HL-60/S4 treated with retinoic acid at 250 ng/mL for 4 days and 3 days (cell line): ENCODE data around the gene UNC93B1.

Experiments
- in situ Hi-C: fragments of 300-500 bp; cut with MboI; formaldehyde crosslinking; loops from 2 replicates; pipeline ENCODE4 v1.7.0; 2022; ENCODE audit warnings: low sequenced_read_pairs

Gene UNC93B1

GRCh38 chr11:68003846-68004550, at the start of gene UNC93B1:
Gene UNC93B1, minus strand, starts transcription at chr11:68004097. Its CDS starts 54 bp downstream, at chr11:68004043.
- in situ Hi-C loops, result no loop called here

- in situ Hi-C loops, result no loop called here
Measured at GRCh38 chr11:68053117-68053516, 49.2 kb upstream of the UNC93B1 start.

- in situ Hi-C loops, result no loop called here
Measured at GRCh38 chr11:68052137-68052873, 48.4 kb upstream of the UNC93B1 start.

- in situ Hi-C loops, result no loop called here
Measured at GRCh38 chr11:68051191-68052136, 47.6 kb upstream of the UNC93B1 start.

GRCh38 chr11:68050371-68050841, 46.5 kb upstream of the UNC93B1 start:
- in situ Hi-C loops, result no loop called here

- in situ Hi-C loops, result no loop called here
Measured at GRCh38 chr11:68049509-68050370, 45.8 kb upstream of the UNC93B1 start.

- in situ Hi-C loops, result no loop called here
Measured at GRCh38 chr11:68048681-68049508, 45.0 kb upstream of the UNC93B1 start.

- in situ Hi-C loops, result no loop called here
Measured at GRCh38 chr11:68047437-68048290, 43.8 kb upstream of the UNC93B1 start.

GRCh38 chr11:68044898-68045351, 41.0 kb upstream of the UNC93B1 start:
- in situ Hi-C loops, result no loop called here

GRCh38 chr11:68044145-68044813, 40.4 kb upstream of the UNC93B1 start:
- in situ Hi-C loops, result no loop called here

- in situ Hi-C loops, result no loop called here
Measured at GRCh38 chr11:68043349-68044144, 39.6 kb upstream of the UNC93B1 start.

GRCh38 chr11:68043029-68043348, 39.1 kb upstream of the UNC93B1 start:
- in situ Hi-C loops, result no loop called here

- in situ Hi-C loops, result no loop called here
Measured at GRCh38 chr11:68042219-68043028, 38.5 kb upstream of the UNC93B1 start.

GRCh38 chr11:68041617-68042218, 37.8 kb upstream of the UNC93B1 start:
- in situ Hi-C loops, result no loop called here

GRCh38 chr11:68040957-68041591, 37.2 kb upstream of the UNC93B1 start:
- in situ Hi-C loops, result no loop called here
